Neural crest cell (in vitro differentiated cells): ENCODE results near the gene ZNF438. TPM values are rescaled to one million over a fixed set of nuclear protein-coding genes. Genes with fewer than 3 reads are reported as not detected.

Experiments used
- DNase-seq: peaks from one replicate; pipeline ENCODE4 v3.0.0; 2021; ENCODE audit warnings: low read depth, mixed read lengths, low spot score
- H3K27ac Mint-ChIP-seq: one replicate; pipeline ENCODE4 v1.8.0; 2021; ENCODE audit warnings: mild to moderate bottlenecking, mixed read lengths; ENCODE audit not compliant: unreplicated experiment
- H3K27me3 Mint-ChIP-seq: 2 replicates; pipeline ENCODE4 v1.8.0; 2021; ENCODE audit warnings: low read depth, mild to moderate bottlenecking, mixed read lengths
- H3K36me3 Mint-ChIP-seq: 2 replicates; pipeline ENCODE4 v1.8.0; 2021; ENCODE audit warnings: low read depth, mild to moderate bottlenecking, mixed read lengths
- H3K4me1 Mint-ChIP-seq: 2 replicates; pipeline ENCODE4 v1.8.0; 2021; ENCODE audit warnings: mixed read lengths
- H3K4me3 Mint-ChIP-seq: one replicate; pipeline ENCODE4 v1.8.0; 2021; ENCODE audit warnings: mild to moderate bottlenecking, mixed read lengths
- H3K9me3 Mint-ChIP-seq: 2 replicates; pipeline ENCODE4 v1.8.0; 2021; ENCODE audit warnings: mixed read lengths
- total RNA-seq: library from RNA; stranded (reverse); gene quantifications from 2 replicates; pipeline ENCODE4 v1.2.1, GENCODE V29; 2021
- TF ChIP-seq, protein P1 (sequence below): fragments of 200-600 bp; sonication (generic); conservative IDR thresholded peaks from 2 replicates; pipeline ENCODE4 v1.5.0; 2021; ENCODE audit warnings: antibody characterized with exemption, mild to moderate bottlenecking

The ZNF438 gene
- total RNA-seq, 1 donor from 2014 or later, result 3.5 TPM

DNA sequence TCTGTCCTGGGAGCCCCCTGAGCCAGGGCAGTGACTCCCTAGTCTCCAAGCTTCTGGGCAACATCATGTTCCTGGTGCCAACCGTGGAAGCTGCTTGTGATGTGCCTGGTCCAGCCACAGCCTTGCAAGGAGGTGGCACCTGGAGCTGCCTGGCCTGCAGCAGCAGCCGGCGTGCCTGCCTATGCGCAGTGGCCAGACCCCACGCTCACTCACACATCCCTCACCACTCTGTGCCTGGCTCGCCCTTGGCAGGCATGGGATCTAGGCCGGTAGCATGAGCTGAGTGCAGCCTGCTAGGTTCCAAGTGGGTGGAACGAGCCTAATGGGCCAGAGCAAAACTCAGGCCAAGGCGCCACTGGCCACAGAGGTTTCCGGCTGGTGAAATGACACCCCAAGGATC, 184.0 kb downstream of the ZNF438 start:
- H3K4me3 Mint-ChIP-seq, result no peak overlapping the region
- peaks cover 4% of the 10 kb centered on the region for H3K36me3 Mint-ChIP-seq
- TF ChIP-seq, protein P1, sequence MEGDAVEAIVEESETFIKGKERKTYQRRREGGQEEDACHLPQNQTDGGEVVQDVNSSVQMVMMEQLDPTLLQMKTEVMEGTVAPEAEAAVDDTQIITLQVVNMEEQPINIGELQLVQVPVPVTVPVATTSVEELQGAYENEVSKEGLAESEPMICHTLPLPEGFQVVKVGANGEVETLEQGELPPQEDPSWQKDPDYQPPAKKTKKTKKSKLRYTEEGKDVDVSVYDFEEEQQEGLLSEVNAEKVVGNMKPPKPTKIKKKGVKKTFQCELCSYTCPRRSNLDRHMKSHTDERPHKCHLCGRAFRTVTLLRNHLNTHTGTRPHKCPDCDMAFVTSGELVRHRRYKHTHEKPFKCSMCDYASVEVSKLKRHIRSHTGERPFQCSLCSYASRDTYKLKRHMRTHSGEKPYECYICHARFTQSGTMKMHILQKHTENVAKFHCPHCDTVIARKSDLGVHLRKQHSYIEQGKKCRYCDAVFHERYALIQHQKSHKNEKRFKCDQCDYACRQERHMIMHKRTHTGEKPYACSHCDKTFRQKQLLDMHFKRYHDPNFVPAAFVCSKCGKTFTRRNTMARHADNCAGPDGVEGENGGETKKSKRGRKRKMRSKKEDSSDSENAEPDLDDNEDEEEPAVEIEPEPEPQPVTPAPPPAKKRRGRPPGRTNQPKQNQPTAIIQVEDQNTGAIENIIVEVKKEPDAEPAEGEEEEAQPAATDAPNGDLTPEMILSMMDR, result no peak
- H3K27me3 Mint-ChIP-seq, result no peaks in the 10 kb centered on the region
- H3K4me1 Mint-ChIP-seq, result no peaks in the 10 kb centered on the region
- H3K9me3 Mint-ChIP-seq, result no peaks in the 10 kb centered on the region
- H3K27ac Mint-ChIP-seq, result no peak overlapping the region
- no peak for DNase-seq

- Mint-ChIP-seq H3K27ac (no peak overlapping the region), H3K9me3 (no peaks in the 10 kb centered on the region), H3K4me1 (no peaks in the 10 kb centered on the region), H3K36me3 (peaks cover 4% of the 10 kb centered on the region), H3K27me3 (no peaks in the 10 kb centered on the region), H3K4me3 (no peak overlapping the region)
- TF ChIP-seq, protein P1, result no peak
- DNase-seq, result no peak
Measured at GRCh38 chr10:30847199-30847598, 184.5 kb downstream of the ZNF438 start.

GRCh38 chr10:30846710-30847109, 185.0 kb downstream of the ZNF438 start:
- Mint-ChIP-seq H3K4me3 (no peak overlapping the region), H3K36me3 (peaks cover 4% of the 10 kb centered on the region), H3K4me1 (no peaks in the 10 kb centered on the region), H3K27ac (no peak overlapping the region), H3K27me3 (no peaks in the 10 kb centered on the region), H3K9me3 (no peaks in the 10 kb centered on the region)
- TF ChIP-seq, protein P1, result no peak
- no peak for DNase-seq

DNA sequence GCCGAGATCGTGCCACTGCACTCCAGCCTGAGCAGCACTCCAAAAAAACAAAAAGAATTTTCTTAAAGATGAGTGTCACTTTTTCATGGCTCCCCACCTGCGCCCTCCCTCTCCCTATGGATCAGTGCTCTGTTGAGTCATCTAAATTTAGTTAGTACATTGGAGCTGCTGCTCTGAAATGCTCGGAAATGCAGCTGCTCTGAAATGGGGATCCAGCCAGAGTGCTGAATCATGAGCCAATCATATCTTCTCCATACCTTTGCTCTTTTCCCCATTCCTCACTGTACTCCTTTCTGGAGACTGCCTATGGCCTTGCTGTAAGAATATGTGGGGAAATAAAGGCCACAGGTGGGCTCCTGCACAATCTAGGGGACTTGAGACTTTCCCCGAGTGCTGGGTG, 188.8 kb downstream of the ZNF438 start:
- no peak overlapping the region for H3K4me3 Mint-ChIP-seq
- peaks cover 5% of the 10 kb centered on the region for H3K4me1 Mint-ChIP-seq
- no peak for DNase-seq
- H3K27ac Mint-ChIP-seq, result no peak overlapping the region
- H3K36me3 Mint-ChIP-seq, result no peaks in the 10 kb centered on the region
- peaks cover 1% of the 10 kb centered on the region for H3K9me3 Mint-ChIP-seq
- H3K27me3 Mint-ChIP-seq, result no peaks in the 10 kb centered on the region
- TF ChIP-seq, protein P1, result no peak

GRCh38 chr10:30842185-30842584, 189.5 kb downstream of the ZNF438 start:
- H3K27me3 Mint-ChIP-seq, result no peaks in the 10 kb centered on the region
- DNase-seq, result no peak
- no peak overlapping the region for H3K27ac Mint-ChIP-seq
- H3K4me3 Mint-ChIP-seq, result no peak overlapping the region
- TF ChIP-seq, protein P1, result no peak
- H3K36me3 Mint-ChIP-seq, result no peaks in the 10 kb centered on the region
- H3K4me1 Mint-ChIP-seq, result peaks cover 5% of the 10 kb centered on the region
- peaks cover 3% of the 10 kb centered on the region for H3K9me3 Mint-ChIP-seq
